GM19023 (cell line): ENCODE measurements around the gene DIP2C.

ENCODE experiments used
- ATAC-seq: cut with Tn5 transposase; IDR thresholded peaks from one replicate; pipeline ENCODE4 v1.9.1; 2021; ENCODE audit warnings: mild to moderate bottlenecking, moderate library complexity; ENCODE audit not compliant: unreplicated experiment

The DIP2C gene

GRCh38 chr10:559767-560047, 129.8 kb downstream of the DIP2C start:
- no peak for ATAC-seq

- ATAC-seq: no peak
Measured at GRCh38 chr10:558891-559766, 130.3 kb downstream of the DIP2C start.

GRCh38 chr10:558364-558763, 131.1 kb downstream of the DIP2C start:
- ATAC-seq: no peak

GRCh38 chr10:557792-558328, 131.6 kb downstream of the DIP2C start:
- no peak for ATAC-seq

GRCh38 chr10:556971-557637, 132.4 kb downstream of the DIP2C start:
- no peak for ATAC-seq

GRCh38 chr10:555682-556350, 133.7 kb downstream of the DIP2C start:
- ATAC-seq: no peak

GRCh38 chr10:555281-555680, 134.2 kb downstream of the DIP2C start:
- ATAC-seq: no peak

GRCh38 chr10:554182-554848, 135.2 kb downstream of the DIP2C start:
- no peak for ATAC-seq

- no peak for ATAC-seq
Measured at GRCh38 chr10:553233-553632, 136.2 kb downstream of the DIP2C start.

GRCh38 chr10:552679-553078, 136.8 kb downstream of the DIP2C start:
- no peak for ATAC-seq

- ATAC-seq: no peak
Measured at GRCh38 chr10:551373-552252, 137.9 kb downstream of the DIP2C start.

GRCh38 chr10:550665-551372, 138.6 kb downstream of the DIP2C start:
- ATAC-seq: no peak

GRCh38 chr10:549391-549790, 140.1 kb downstream of the DIP2C start:
- ATAC-seq: no peak

- no peak for ATAC-seq
Measured at GRCh38 chr10:548238-548901, 141.1 kb downstream of the DIP2C start.

GRCh38 chr10:547591-548081, 141.8 kb downstream of the DIP2C start:
- ATAC-seq: no peak

GRCh38 chr10:546971-547590, 142.4 kb downstream of the DIP2C start:
- ATAC-seq: no peak

GRCh38 chr10:546451-546850, 143.0 kb downstream of the DIP2C start:
- ATAC-seq: no peak
